ENCODE data around the gene TMEM109. TPM values are rescaled to one million over a fixed set of nuclear protein-coding genes. Genes with fewer than 3 reads are reported as not detected.

The TMEM109 gene
- total RNA-seq, 2 donors from 2014 or later = 158 to 213 TPM

GRCh38 chr11:60926500-60926899, 12.5 kb downstream of the TMEM109 start:
- TF ChIP-seq CTCF (IDR thresholded peaks at IDR 0.05) = no peak
- Histone ChIP-seq H3K4me1 (ENCODE audit: control insufficient read depth in 1 of 2, low read depth in 2 of 2) (peaks cover 9 to 20% of the 10 kb centered on the region in 2 donors), H3K36me3 (peaks cover 14% of the 10 kb centered on the region), H3K4me3 (no peak overlapping the region), H3K27ac (no peak overlapping the region), H3K9me3 (no peaks in the 10 kb centered on the region), H3K27me3 (replicated peaks; ENCODE audit: insufficient read depth) (no peaks in the 10 kb centered on the region)
- ATAC-seq (ENCODE audit: insufficient number of reproducible peaks, low FRiP score, low read depth) (no peak), DNase-seq (ENCODE audit: low spot score) (no peak)

- Histone ChIP-seq H3K4me1 (ENCODE audit: control insufficient read depth in 1 of 2, low read depth in 2 of 2) (peaks cover 9 to 20% of the 10 kb centered on the region in 2 donors), H3K27ac (no peak overlapping the region), H3K27me3 (replicated peaks; ENCODE audit: insufficient read depth) (no peaks in the 10 kb centered on the region), H3K4me3 (no peak overlapping the region), H3K36me3 (peaks cover 7% of the 10 kb centered on the region), H3K9me3 (no peaks in the 10 kb centered on the region)
- DNase-seq (ENCODE audit: low spot score) (no peak), ATAC-seq (ENCODE audit: insufficient number of reproducible peaks, low FRiP score, low read depth) (no peak)
- no peak for TF ChIP-seq CTCF (IDR thresholded peaks at IDR 0.05)
Measured at GRCh38 chr11:60927061-60927592, 13.2 kb downstream of the TMEM109 start.

- ATAC-seq (ENCODE audit: insufficient number of reproducible peaks, low FRiP score, low read depth) (no peak), DNase-seq (ENCODE audit: low spot score) (no peak)
- H3K27me3 ChIP-seq (replicated peaks; ENCODE audit: insufficient read depth) = no peaks in the 10 kb centered on the region
- no peak overlapping the region for H3K4me3 ChIP-seq
- H3K9me3 ChIP-seq = no peaks in the 10 kb centered on the region
- no peak for TF ChIP-seq CTCF (IDR thresholded peaks at IDR 0.05)
- no peak overlapping the region for H3K27ac ChIP-seq
- H3K36me3 ChIP-seq = peaks cover 3% of the 10 kb centered on the region
- H3K4me1 ChIP-seq (ENCODE audit: control insufficient read depth in 1 of 2, low read depth in 2 of 2) = peaks cover 9 to 20% of the 10 kb centered on the region in 2 donors
Measured at GRCh38 chr11:60927600-60927999, 13.6 kb downstream of the TMEM109 start.

- ATAC-seq (ENCODE audit: insufficient number of reproducible peaks, low FRiP score, low read depth) (no peak), DNase-seq (ENCODE audit: low spot score) (no peak)
- H3K27ac ChIP-seq = no peak overlapping the region
- H3K4me1 ChIP-seq (ENCODE audit: control insufficient read depth in 1 of 2, low read depth in 2 of 2) = peaks cover 9 to 17% of the 10 kb centered on the region in 2 donors
- TF ChIP-seq CTCF (IDR thresholded peaks at IDR 0.05) = no peak
- no peak overlapping the region for H3K4me3 ChIP-seq
- no peaks in the 10 kb centered on the region for H3K27me3 ChIP-seq (replicated peaks; ENCODE audit: insufficient read depth)
- H3K9me3 ChIP-seq = no peaks in the 10 kb centered on the region
- no peaks in the 10 kb centered on the region for H3K36me3 ChIP-seq
Measured at GRCh38 chr11:60928563-60929001, 14.6 kb downstream of the TMEM109 start.

- DNase-seq (ENCODE audit: low spot score) (no peak), ATAC-seq (ENCODE audit: insufficient number of reproducible peaks, low FRiP score, low read depth) (no peak)
- peaks cover 3 to 8% of the 10 kb centered on the region in 2 donors for H3K4me1 ChIP-seq (ENCODE audit: control insufficient read depth in 1 of 2, low read depth in 2 of 2)
- no peaks in the 10 kb centered on the region for H3K9me3 ChIP-seq
- H3K36me3 ChIP-seq = no peaks in the 10 kb centered on the region
- TF ChIP-seq CTCF (IDR thresholded peaks at IDR 0.05) = no peak
- no peaks in the 10 kb centered on the region for H3K27me3 ChIP-seq (replicated peaks; ENCODE audit: insufficient read depth)
- no peak overlapping the region for H3K4me3 ChIP-seq
- H3K27ac ChIP-seq = no peak overlapping the region
Measured at GRCh38 chr11:60929764-60930163, 15.8 kb downstream of the TMEM109 start.
